ENCODE measurements around the gene PRTN3. TPM values are rescaled to one million over a fixed set of nuclear protein-coding genes. Genes with fewer than 3 reads are reported as not detected.
A peak's percentile ranks its signal among the peaks of the same experiment; 100 is the strongest.

Gene PRTN3
- total RNA-seq, 6 experiments from 2014 or later: 2.3 to 2.9 TPM; not detected in 4

DNA sequence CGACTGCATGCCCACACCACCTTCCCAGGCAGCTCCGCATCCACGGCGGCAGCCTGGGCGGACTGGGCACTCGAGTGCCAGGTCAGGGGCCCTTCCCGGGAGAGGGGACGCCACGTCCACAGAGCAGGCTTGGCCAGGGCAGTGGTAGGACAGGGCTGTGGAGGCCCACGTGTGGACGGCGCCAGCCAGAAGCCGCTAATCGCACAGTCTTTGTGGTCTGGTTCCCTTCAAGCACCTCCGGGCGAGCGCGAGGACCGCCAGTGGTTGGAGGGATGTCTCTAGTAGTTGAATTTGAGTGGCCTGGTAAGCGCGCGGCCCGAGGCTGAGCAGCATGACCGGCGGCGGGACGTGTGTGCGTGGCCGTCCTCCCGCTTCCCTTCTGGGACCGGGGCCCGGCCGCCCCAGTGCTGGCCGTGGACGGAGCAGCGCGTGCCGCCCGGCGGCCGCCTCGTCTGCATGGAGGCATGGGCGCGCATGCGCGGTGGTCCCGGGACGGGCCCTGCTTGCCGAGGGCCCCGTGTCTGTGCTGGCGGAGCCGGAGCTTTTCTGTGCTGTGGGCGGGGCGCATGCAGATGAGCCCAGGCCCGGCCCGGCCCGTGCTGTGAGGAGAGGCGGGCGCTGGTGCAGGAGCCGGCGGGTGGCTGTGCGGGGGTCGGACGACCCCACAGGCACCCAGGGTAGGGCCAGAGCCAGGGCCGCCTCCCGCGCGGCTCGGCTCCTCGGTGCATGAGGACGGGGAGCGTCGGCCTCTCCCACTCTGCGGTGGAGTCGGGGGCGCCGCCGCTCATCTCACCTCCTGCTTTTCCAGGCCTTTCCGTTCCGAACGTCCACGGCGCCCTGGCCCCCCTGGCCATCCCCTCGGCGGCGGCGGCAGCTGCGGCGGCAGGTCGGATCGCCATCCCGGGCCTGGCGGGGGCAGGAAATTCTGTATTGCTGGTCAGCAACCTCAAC is 34.9 kb upstream of the PRTN3 start:
- Histone ChIP-seq H3K4me1 (peaks cover 0 to 12% (median 8%) of the 10 kb centered on the region in 4 donors), H3K4me3 (no peak overlapping the region), H3K9me3 (no peaks in the 10 kb centered on the region), H3K27me3 (no peaks in the 10 kb centered on the region), H3K27ac (no peak overlapping the region), H3K36me3 (peaks cover 25 to 83% (median 63%) of the 10 kb centered on the region in 4 donors)
- TF ChIP-seq, protein P1, sequence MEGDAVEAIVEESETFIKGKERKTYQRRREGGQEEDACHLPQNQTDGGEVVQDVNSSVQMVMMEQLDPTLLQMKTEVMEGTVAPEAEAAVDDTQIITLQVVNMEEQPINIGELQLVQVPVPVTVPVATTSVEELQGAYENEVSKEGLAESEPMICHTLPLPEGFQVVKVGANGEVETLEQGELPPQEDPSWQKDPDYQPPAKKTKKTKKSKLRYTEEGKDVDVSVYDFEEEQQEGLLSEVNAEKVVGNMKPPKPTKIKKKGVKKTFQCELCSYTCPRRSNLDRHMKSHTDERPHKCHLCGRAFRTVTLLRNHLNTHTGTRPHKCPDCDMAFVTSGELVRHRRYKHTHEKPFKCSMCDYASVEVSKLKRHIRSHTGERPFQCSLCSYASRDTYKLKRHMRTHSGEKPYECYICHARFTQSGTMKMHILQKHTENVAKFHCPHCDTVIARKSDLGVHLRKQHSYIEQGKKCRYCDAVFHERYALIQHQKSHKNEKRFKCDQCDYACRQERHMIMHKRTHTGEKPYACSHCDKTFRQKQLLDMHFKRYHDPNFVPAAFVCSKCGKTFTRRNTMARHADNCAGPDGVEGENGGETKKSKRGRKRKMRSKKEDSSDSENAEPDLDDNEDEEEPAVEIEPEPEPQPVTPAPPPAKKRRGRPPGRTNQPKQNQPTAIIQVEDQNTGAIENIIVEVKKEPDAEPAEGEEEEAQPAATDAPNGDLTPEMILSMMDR (IDR thresholded peaks at IDR 0.05): no peak
- no peak for TF ChIP-seq POLR2A (IDR thresholded peaks at IDR 0.05)
- intact Hi-C loops (cut with DNase I): no loop called here
- WGBS (ENCODE audit: insufficient coverage, low coverage, low lambda C conversion rate, missing lambda C conversion rate): no CpG with 5 or more reads among the region's 93 CpGs
- ATAC-seq (no peak), DNase-seq (peak in 1 of 3 donors; percentile 22)

DNA sequence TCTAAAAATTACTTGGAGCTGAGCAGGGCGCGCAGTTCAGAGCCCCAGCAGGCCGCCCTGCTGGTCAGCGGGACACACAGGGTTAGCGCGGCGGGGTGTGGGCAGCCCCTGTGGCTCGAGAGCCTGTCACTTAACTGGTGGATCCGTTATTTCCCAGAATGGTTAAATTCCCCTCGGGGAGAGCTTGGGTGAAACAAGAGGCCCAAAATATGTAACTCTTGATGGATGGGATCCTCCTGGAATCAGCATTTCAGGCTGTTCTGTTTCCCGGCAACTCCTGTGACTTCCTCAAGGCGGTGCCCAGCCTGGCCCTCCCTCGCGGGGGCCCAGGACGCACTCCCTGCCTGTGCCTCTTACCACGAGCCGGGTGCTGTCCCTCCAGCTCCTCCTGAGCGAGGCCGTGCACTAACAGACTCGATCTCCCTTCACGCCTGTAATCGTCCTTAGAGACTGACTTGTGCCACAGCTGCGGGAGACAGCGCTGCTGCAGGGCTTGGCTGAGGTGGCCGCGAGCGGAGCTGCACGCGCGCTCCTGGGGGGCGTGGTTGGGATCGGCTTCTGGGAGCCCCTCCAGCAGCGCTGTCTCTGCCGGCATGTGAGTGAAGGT is 33.9 kb upstream of the PRTN3 start:
- Histone ChIP-seq H3K27me3 (no peaks in the 10 kb centered on the region), H3K27ac (no peak overlapping the region), H3K4me1 (peaks cover 0 to 2% (median 0%) of the 10 kb centered on the region in 4 donors), H3K9me3 (no peaks in the 10 kb centered on the region), H3K36me3 (peaks cover 34 to 90% (median 67%) of the 10 kb centered on the region in 4 donors), H3K4me3 (no peak overlapping the region)
- WGBS (ENCODE audit: insufficient coverage, low coverage, low lambda C conversion rate, missing lambda C conversion rate): 60% methylated on average over 2 of the region's 34 CpGs
- intact Hi-C loops (cut with DNase I): no loop called here
- TF ChIP-seq, protein P1 (IDR thresholded peaks at IDR 0.05): no peak
- TF ChIP-seq POLR2A (IDR thresholded peaks at IDR 0.05): no peak
- ATAC-seq (no peak), DNase-seq (no peak)

DNA sequence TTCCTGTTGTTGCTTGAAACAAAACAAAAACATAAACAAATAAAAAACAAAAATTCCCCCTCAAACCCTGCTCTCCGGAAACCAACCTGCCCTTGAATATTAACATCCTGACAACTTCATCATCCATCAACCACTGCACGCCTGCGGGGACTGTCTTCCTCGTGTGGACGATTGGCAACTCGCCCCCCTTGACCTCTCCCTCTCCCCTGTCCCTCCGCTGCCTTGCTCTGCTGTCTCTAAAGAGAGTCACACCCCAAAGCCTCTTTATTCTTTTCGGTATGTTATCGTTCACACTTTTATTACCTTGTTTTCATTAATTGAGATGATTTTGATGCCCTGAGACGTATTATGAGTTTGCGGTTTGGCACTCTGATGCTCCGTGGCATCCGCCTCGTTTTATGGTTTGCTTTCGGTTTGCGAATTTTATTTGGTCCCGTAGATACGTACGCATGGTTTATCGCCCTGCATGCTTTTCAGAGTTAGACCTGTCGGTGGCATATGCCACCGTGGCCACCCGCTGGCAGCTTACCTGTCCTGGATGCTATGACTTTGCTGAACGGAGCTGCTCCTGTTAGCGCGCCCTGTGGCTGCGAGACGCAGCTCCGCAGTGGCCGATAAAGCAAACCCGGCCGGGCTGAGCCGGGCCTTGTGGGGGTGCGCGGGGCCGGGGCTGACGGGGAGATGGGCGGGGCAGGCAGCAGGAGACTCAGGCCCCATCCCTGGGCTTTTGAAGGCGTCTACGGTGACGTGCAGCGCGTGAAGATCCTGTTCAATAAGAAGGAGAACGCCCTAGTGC is 33.0 kb upstream of the PRTN3 start:
- Histone ChIP-seq H3K4me1 (no peaks in the 10 kb centered on the region), H3K27ac (no peak overlapping the region), H3K36me3 (peaks cover 34 to 94% (median 67%) of the 10 kb centered on the region in 4 donors), H3K9me3 (no peaks in the 10 kb centered on the region), H3K4me3 (no peak overlapping the region), H3K27me3 (no peaks in the 10 kb centered on the region)
- ATAC-seq: no peak
- 87% methylated on average over 30 of the region's 44 CpGs for WGBS (ENCODE audit: insufficient coverage, low coverage, low lambda C conversion rate, missing lambda C conversion rate)
- intact Hi-C loops (cut with DNase I): no loop called here
- no peak for TF ChIP-seq POLR2A (IDR thresholded peaks at IDR 0.05)
- TF ChIP-seq, protein P1 (IDR thresholded peaks at IDR 0.05): no peak
- DNase-seq: no peak

DNA sequence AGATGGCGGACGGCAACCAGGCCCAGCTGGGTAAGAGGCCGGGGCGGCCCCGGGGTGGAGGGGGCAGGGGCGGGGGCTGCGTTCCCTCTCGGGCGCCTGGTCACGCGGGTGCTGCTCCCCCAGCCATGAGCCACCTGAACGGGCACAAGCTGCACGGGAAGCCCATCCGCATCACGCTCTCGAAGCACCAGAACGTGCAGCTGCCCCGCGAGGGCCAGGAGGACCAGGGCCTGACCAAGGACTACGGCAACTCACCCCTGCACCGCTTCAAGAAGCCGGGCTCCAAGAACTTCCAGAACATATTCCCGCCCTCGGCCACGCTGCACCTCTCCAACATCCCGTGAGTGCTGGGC is 32.4 kb upstream of the PRTN3 start:
- no peak overlapping the region for H3K27ac ChIP-seq
- ATAC-seq (no peak), DNase-seq (no peak)
- no CpG with 5 or more reads among the region's 26 CpGs for WGBS (ENCODE audit: insufficient coverage, low coverage, low lambda C conversion rate, missing lambda C conversion rate)
- H3K36me3 ChIP-seq: peaks cover 34 to 89% (median 65%) of the 10 kb centered on the region in 4 donors
- H3K27me3 ChIP-seq: no peaks in the 10 kb centered on the region
- intact Hi-C loops (cut with DNase I): no loop called here
- H3K4me1 ChIP-seq: no peaks in the 10 kb centered on the region
- H3K9me3 ChIP-seq: no peaks in the 10 kb centered on the region
- H3K4me3 ChIP-seq: no peak overlapping the region
- TF ChIP-seq, protein P1 (IDR thresholded peaks at IDR 0.05): no peak
